Colon (tissue), 2 donors: ENCODE data around the gene EAF1.
"Not testable (repeated sequence)": the region's sequence is repeated elsewhere in the genome, so short reads cannot be mapped to it uniquely, and the experiment has no call there.

Experiments used
- FAIRE-seq: peaks from 2 replicates; lab custom pipeline; 2012; peaks lifted over from hg19 to GRCh38; lab: Jason Lieb, UNC
- donor health status: control.
- donor health status: control.

The EAF1 gene

DNA sequence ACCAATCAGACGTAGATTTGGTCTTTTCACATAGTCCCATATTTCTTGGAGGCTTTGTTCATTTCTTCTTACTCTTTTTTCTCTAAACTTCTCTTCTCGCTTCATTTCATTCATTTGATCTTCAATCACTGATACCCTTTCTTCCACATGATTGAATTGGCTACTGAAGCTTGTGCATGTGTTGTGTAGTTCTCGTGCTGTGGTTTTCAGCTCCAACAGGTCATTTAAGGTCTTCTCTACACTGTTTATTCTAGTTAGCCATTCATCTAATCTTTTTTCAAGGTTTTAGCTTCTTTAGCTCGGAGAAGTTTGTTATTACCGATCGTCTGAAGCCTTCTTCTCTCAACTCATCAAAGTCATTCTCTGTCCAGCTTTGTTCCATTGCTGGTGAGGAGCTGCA, 57.2 kb downstream of the EAF1 start:
- FAIRE-seq: not testable (repeated sequence)

DNA sequence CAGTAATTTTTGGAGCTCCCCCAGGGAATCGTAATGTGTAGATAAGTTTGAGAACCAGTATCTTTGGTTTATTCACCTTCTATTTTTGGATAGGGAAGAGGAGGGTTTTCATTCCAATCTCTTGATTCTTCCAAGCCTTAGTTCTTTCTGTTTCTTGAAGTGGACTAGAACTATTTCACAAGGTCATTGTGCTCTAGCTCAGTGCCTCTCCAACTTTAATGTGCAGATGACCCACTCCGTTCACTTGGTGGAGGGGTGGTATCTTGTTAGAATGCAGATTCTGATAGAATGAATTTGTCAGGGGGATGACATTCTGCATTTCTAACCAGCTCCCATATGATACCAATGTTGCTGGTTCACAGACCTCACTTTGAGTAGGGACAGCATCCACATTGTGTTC, 58.6 kb downstream of the EAF1 start:
- FAIRE-seq: no peak

DNA sequence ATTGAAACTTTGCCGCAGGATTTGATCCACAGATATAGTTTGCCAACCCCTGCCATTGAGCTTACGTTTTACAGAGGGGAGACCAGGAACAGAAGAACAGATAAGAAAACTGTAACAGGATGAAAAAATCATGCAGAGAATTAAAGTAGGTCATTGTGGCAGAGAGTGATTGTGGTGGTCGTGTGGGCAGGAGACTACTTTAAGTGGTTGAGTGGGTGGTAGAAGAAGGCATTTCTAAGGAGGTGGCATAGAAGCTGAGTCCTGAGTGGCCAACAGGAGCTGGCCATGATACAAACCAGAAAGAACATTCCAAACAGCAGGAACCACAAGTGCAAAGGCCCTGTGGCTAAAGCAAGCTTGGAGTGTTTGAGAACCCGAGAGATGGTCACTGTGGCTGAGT, 59.6 kb downstream of the EAF1 start:
- FAIRE-seq: no peak

DNA sequence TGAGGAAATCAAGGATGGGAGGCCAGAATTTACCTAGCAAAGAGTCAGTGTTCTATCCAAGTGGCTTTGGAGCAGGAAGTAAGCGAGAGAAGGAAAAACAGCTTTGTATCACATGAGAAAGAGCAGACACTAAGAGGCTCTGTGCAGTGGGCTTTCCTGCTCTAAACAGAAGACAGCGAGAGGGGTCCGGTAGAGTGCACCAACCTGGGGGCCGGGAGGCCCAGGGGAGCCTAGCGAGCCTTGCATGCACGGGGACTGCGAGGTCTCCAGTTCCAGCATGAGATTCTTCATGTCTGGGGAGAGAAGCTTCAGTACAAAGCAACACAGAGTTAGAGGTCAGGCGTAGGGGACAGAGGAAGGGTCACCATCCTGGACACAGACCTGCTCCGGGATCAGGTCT, 60.6 kb downstream of the EAF1 start:
- FAIRE-seq: no peak

DNA sequence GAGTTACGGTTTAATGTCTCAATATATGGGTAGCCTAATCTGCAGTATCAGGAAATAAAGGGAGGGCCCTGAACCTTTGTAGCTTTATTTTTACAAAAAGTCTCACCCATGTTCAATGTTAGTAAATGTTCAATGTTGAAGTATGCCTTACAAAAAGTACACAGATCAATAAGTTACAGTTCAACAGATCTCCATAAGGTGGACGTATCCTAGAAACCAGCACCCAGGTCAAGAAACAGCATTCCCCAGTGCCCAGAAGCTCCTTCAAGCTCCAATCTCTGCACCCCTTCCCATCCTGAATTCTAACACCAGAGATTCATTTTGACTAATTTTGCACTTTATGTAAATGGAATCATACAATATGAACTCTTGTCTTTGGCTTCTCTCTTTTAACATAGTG, 62.8 kb downstream of the EAF1 start:
- FAIRE-seq: no peak

DNA sequence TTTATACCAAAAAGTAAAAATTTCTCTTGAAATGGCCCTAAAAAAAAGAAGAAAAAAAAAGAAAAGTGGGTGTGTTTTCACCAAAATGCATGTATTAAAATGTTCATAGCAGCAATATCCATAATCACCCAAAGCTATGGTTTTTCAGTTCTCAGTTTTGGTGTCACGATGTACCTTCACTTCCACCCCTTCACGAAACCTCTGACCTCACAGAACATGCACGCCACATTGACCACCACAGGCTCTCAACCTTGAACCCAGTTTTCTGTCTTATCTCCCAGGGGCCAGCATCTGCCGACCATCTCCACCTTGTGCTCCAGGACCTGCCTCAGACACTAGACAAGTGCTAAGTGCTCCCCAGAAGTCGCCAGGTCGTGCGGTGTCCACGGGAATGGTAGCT, 63.7 kb downstream of the EAF1 start:
- no peak for FAIRE-seq
